Kidney epithelial cell (primary cell): ENCODE measurements around the gene HSD11B1. TPM values are rescaled to one million over a fixed set of nuclear protein-coding genes. Genes with fewer than 3 reads are reported as not detected.

Experiments
- DNase-seq: peaks from one replicate; pipeline ENCODE4 v3.0.0-alpha.2; 2010; ENCODE audit warnings: low read depth
- H3K27me3 ChIP-seq: 2 replicates; pipeline ENCODE4 v1.6.0; 2011; ENCODE audit warnings: low read length; ENCODE audit not compliant: control insufficient read depth, insufficient read depth
- H3K36me3 ChIP-seq: 2 replicates; pipeline ENCODE4 v1.5.1; 2011; ENCODE audit warnings: low read length; ENCODE audit not compliant: control insufficient read depth, insufficient read depth
- H3K4me3 ChIP-seq: 2 replicates; pipeline ENCODE4 v1.5.1; 2011; ENCODE audit warnings: low read depth, mild to moderate bottlenecking, control low read depth, low read length
- total RNA-seq: library from RNA; depleted of rRNA; stranded (reverse); fragments of >200 nt; gene quantifications from 2 replicates; pipeline ENCODE4 v1.2.3, GENCODE V29; 2015
- TF ChIP-seq, protein P1 (sequence below): IDR thresholded peaks from 2 replicates; pipeline ENCODE4 v1.5.1; 2011; ENCODE audit warnings: mild to moderate bottlenecking, moderate library complexity, low read length, control low read depth, inconsistent platforms; ENCODE audit not compliant: insufficient read depth, poor library complexity, severe bottlenecking

Gene HSD11B1
- total RNA-seq, 1 donor from 2014 or later, result 2.1 TPM

- Histone ChIP-seq H3K27me3 (no peaks in the 10 kb centered on the region), H3K4me3 (no peak overlapping the region), H3K36me3 (no peaks in the 10 kb centered on the region)
- no peak for DNase-seq
- TF ChIP-seq, protein P1, sequence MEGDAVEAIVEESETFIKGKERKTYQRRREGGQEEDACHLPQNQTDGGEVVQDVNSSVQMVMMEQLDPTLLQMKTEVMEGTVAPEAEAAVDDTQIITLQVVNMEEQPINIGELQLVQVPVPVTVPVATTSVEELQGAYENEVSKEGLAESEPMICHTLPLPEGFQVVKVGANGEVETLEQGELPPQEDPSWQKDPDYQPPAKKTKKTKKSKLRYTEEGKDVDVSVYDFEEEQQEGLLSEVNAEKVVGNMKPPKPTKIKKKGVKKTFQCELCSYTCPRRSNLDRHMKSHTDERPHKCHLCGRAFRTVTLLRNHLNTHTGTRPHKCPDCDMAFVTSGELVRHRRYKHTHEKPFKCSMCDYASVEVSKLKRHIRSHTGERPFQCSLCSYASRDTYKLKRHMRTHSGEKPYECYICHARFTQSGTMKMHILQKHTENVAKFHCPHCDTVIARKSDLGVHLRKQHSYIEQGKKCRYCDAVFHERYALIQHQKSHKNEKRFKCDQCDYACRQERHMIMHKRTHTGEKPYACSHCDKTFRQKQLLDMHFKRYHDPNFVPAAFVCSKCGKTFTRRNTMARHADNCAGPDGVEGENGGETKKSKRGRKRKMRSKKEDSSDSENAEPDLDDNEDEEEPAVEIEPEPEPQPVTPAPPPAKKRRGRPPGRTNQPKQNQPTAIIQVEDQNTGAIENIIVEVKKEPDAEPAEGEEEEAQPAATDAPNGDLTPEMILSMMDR, result no peak
Observed at GRCh38 chr1:209723265-209723664, 18.6 kb downstream of the HSD11B1 start.

DNA sequence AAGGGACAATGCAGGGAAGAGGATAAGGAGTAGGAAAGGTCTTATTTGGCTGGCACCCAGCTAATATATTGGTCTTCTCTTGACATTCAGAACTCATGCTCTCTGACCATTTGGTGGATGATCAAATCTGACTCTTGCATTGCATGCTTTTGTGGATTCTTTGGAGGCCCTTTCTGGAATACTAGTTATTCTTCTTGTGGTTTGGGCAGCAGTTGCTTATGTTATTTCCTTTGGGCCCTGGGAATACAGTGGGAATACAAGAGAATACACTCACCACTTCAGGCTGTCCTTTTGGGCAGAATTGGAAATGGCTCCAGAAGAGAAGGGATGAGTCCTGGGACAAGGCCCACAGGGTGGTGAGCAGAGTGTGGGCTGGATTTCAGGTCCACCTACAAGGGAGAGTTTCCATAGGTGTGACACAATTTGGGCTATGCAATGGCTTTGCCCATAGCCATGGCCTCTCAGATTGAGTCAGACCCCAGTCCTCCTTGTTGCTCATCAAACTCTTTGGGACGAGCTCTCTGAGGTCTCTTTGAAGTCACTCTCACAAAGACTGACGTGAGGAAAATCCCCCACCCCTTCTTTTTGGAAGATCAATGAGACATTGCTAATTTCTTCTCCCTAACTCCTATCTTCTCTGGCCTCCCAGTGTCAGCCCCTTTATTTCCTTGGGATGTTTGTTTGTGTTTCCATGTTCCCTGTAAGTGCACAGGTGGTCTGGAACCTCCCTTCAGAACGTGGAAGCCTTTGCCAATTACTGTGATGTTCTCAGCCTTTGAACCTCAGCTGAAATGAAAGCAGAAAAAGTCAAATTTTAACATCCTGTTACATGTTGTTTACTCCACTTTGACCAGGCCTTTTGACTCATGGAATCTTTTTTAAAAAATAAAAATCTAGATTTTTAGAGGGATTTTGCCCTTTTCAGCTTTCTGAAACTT lies 19.4 kb downstream of the HSD11B1 start:
- no peak overlapping the region for H3K4me3 ChIP-seq
- TF ChIP-seq, protein P1, result no peak
- no peak for DNase-seq

DNA sequence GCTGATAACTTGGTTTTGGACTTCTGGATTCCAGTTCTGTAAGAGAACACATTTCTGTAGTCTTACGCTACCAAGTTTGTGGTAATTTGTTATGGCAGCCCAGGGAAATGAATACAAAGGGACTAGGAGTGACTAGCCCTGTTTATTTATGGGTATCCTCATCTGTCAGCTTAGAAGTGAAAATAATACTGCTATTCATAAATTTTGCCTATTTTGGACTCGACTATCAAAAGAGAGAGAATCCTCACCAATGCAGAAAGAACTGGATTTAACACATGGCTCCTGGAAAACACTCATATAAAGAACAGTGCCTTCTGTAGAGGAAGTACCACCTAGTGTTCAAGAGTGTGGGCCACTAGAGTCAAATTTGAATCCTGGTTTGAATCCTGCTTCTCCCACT lies 22.6 kb downstream of the HSD11B1 start:
- TF ChIP-seq, protein P1, result no peak
- no peak for DNase-seq
- H3K36me3 ChIP-seq, result no peaks in the 10 kb centered on the region

More for the DNA sequence above, 19.4 kb downstream of the HSD11B1 start:
- Histone ChIP-seq H3K36me3 (no peaks in the 10 kb centered on the region), H3K27me3 (no peaks in the 10 kb centered on the region)

DNA sequence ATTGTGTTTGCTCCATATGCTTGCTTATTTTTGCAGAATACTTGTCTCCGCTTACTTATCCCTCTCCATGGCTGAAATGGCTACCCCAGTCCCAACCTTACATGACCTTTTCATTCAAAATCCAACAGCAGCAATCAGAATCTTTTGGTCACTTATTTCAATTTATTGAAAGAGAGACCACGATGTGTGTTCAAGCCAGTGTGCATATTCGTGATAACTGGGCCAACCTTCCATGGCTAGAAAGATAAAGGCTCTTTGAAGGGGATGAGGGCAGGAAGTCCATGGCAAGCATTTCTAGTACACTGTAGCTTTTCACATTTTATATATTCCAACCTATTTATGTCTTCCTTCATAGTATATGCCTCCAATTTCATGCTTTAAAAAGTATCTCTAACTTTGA lies 23.1 kb downstream of the HSD11B1 start:
- H3K36me3 ChIP-seq, result no peaks in the 10 kb centered on the region
- no peak for DNase-seq
- no peaks in the 10 kb centered on the region for H3K27me3 ChIP-seq
- H3K4me3 ChIP-seq, result no peak overlapping the region
- TF ChIP-seq, protein P1, result no peak

More for the DNA sequence above, 22.6 kb downstream of the HSD11B1 start:
- no peak overlapping the region for H3K4me3 ChIP-seq
- H3K27me3 ChIP-seq, result no peaks in the 10 kb centered on the region

DNA sequence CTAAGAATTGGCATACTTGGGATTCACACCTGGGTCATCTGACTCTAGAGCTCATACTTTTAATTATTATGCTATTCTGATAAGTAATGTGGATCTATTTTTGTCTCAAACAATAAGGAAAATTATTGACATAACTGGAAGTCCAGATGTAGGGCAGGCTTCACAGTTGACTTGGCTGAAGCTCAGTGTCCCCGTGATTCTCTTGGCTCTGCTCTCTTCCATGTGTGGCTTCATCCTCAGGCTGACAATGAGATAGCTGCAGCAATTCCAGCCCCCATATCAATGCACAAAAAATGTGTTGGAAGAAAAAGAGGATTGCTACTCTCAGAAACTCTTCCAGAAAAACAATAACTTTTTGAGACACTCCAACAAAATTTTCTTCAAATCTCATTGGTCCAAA lies 23.8 kb downstream of the HSD11B1 start:
- TF ChIP-seq, protein P1, result no peak
- no peaks in the 10 kb centered on the region for H3K27me3 ChIP-seq
- no peak for DNase-seq
- no peak overlapping the region for H3K4me3 ChIP-seq
- no peaks in the 10 kb centered on the region for H3K36me3 ChIP-seq
